Measurements from ENCODE around the gene DMD. TPM values are rescaled to one million over a fixed set of nuclear protein-coding genes. Genes with fewer than 3 reads are reported as not detected.

The DMD gene
- total RNA-seq, 1 experiment from 2014 or later = 19.3 TPM

DNA sequence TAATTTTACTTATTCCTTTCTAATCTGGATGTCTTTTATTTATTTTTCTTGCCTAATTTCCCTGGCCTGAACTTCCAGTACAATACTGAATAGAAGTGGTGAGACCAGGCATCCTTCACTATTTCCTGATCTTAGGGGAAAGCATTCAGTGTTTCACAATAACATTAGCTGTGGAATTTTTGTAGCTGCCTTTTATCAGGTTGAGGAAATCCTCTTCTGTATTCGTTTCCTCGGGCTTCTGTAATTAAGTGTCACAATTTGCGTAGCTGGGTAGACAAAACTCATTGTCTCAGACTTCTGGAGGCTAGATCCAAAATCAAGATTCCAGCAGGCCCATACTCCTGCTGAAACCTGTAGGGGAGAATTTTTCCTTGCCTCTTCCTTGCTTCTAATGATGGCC, 1541.1 kb downstream of the DMD start:
- Mint-ChIP-seq H3K9me3 (ENCODE audit: unreplicated experiment) (no peaks in the 10 kb centered on the region), H3K4me1 (ENCODE audit: insufficient read depth, unreplicated experiment) (no peaks in the 10 kb centered on the region), H3K36me3 (ENCODE audit: insufficient read depth, unreplicated experiment) (no peaks in the 10 kb centered on the region), H3K27me3 (ENCODE audit: insufficient read depth, unreplicated experiment) (peaks cover 6% of the 10 kb centered on the region), H3K27ac (ENCODE audit: low read depth, unreplicated experiment) (no peak overlapping the region), H3K4me3 (ENCODE audit: unreplicated experiment) (no peak overlapping the region)
- TF ChIP-seq, protein P1, sequence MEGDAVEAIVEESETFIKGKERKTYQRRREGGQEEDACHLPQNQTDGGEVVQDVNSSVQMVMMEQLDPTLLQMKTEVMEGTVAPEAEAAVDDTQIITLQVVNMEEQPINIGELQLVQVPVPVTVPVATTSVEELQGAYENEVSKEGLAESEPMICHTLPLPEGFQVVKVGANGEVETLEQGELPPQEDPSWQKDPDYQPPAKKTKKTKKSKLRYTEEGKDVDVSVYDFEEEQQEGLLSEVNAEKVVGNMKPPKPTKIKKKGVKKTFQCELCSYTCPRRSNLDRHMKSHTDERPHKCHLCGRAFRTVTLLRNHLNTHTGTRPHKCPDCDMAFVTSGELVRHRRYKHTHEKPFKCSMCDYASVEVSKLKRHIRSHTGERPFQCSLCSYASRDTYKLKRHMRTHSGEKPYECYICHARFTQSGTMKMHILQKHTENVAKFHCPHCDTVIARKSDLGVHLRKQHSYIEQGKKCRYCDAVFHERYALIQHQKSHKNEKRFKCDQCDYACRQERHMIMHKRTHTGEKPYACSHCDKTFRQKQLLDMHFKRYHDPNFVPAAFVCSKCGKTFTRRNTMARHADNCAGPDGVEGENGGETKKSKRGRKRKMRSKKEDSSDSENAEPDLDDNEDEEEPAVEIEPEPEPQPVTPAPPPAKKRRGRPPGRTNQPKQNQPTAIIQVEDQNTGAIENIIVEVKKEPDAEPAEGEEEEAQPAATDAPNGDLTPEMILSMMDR (IDR thresholded peaks at IDR 0.05; ENCODE audit: unreplicated experiment) = no peak
- no TSS peak for BruUV-seq (replicated peaks)
- ChIA-PET POLR2A (no interaction called here), CTCF (interaction anchor here (0.6 to 0.8 kb wide), 2 partner anchors 710 to 1089 kb away, joined by 3 read pairs; no protein-coding TSS in a partner anchor)
- intact Hi-C loops (cut with micrococcal nuclease) = no loop called here
- no peak for DNase-seq (ENCODE audit: unreplicated experiment)

DNA sequence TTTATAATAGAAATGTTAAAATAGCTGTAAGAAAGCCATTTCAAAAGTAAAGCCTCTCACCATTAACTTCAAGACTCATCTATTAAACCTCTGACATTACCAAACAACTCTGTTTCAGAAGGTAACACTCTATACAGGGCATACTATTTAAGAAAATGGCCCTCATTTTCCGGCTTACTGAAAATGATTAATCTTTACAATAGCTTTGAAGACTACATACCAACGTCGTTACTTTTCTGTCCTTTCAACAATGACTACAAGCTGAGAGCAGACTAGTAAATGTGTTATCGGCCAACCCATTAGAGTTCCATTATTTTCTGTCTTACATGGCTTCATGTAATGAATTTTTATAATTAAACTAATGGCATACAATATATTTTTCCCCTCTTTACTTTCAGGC, 1545.9 kb downstream of the DMD start:
- TF ChIP-seq, protein P1 (IDR thresholded peaks at IDR 0.05; ENCODE audit: unreplicated experiment) = no peak
- DNase-seq (ENCODE audit: unreplicated experiment) = no peak
- Mint-ChIP-seq H3K36me3 (ENCODE audit: insufficient read depth, unreplicated experiment) (no peaks in the 10 kb centered on the region), H3K27me3 (ENCODE audit: insufficient read depth, unreplicated experiment) (peaks cover 47% of the 10 kb centered on the region), H3K9me3 (ENCODE audit: unreplicated experiment) (no peaks in the 10 kb centered on the region), H3K27ac (ENCODE audit: low read depth, unreplicated experiment) (no peak overlapping the region), H3K4me1 (ENCODE audit: insufficient read depth, unreplicated experiment) (no peaks in the 10 kb centered on the region), H3K4me3 (ENCODE audit: unreplicated experiment) (no peak overlapping the region)
- BruUV-seq (replicated peaks) = no TSS peak
- intact Hi-C loops (cut with micrococcal nuclease) = no loop called here
- ChIA-PET POLR2A (no interaction called here), CTCF (interaction anchor here (0.6 to 3.4 kb wide), 5 partner anchors 177 to 629 kb away, joined by 3 to 18 read pairs (median 4); no protein-coding TSS in a partner anchor)

DNA sequence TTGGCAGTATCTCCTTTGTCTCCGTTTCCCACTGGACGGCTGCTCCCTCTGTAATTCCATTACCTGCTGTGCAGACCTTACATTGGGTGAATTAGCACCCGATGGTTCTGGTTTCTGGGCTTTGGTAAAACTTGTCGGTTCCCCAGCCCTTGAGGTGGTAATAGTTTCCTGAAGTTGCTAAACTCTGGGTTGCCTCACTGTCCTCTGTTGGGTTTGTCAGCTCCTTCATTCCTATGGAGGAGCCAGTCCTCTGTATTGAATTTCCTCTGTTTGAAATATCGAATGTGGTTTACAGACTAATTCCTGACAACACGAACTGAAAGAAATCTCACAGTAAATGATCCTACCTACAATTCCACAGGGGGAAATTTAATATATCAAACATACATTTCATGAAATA, 1548.2 kb downstream of the DMD start:
- Mint-ChIP-seq H3K4me3 (ENCODE audit: unreplicated experiment) (no peak overlapping the region), H3K27ac (ENCODE audit: low read depth, unreplicated experiment) (no peak overlapping the region), H3K4me1 (ENCODE audit: insufficient read depth, unreplicated experiment) (no peaks in the 10 kb centered on the region), H3K27me3 (ENCODE audit: insufficient read depth, unreplicated experiment) (peaks cover 43% of the 10 kb centered on the region), H3K9me3 (ENCODE audit: unreplicated experiment) (no peaks in the 10 kb centered on the region), H3K36me3 (ENCODE audit: insufficient read depth, unreplicated experiment) (no peaks in the 10 kb centered on the region)
- ChIA-PET POLR2A (no interaction called here), CTCF (no interaction called here)
- intact Hi-C loops (cut with micrococcal nuclease) = no loop called here
- no peak for DNase-seq (ENCODE audit: unreplicated experiment)
- TF ChIP-seq, protein P1 (IDR thresholded peaks at IDR 0.05; ENCODE audit: unreplicated experiment) = no peak
- no TSS peak for BruUV-seq (replicated peaks)

DNA sequence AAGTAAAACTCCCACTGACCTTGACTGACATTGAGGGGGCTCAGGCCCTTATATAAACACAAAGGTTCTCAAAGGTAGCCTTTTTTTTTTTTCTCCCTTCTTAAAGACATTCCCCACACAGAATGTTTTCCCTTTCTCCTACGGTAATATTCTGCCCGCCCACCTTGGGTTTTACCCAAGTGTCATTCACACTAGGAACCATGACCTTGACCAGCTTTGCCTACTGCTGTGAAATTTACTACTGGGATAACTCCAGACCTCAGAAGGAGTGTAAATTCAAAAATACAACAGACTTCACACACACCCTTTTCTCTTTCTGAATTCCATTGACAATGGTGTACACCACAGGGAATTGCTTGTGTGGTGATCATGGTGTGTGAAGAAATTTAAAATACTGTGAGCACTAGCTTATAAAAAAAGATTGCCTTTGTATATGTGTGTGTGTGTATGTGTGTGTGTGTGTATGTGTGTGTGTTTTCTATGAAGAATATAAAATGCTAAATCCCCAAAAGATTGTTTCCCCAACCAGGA, 1550.0 kb downstream of the DMD start:
- H3K27ac Mint-ChIP-seq (ENCODE audit: low read depth, unreplicated experiment) = no peak overlapping the region

More for the DNA sequence above, 1550.0 kb downstream of the DMD start:
- Mint-ChIP-seq H3K4me1 (ENCODE audit: insufficient read depth, unreplicated experiment) (no peaks in the 10 kb centered on the region), H3K27me3 (ENCODE audit: insufficient read depth, unreplicated experiment) (peaks cover 52% of the 10 kb centered on the region), H3K4me3 (ENCODE audit: unreplicated experiment) (no peak overlapping the region), H3K9me3 (ENCODE audit: unreplicated experiment) (no peaks in the 10 kb centered on the region), H3K36me3 (ENCODE audit: insufficient read depth, unreplicated experiment) (no peaks in the 10 kb centered on the region)
- ChIA-PET POLR2A (no interaction called here), CTCF (interaction anchor here (0.7 to 8.8 kb wide), 4 partner anchors 382 to 926 kb away, joined by 3 to 164 read pairs (median 37); no protein-coding TSS in a partner anchor)
- DNase-seq (ENCODE audit: unreplicated experiment) = no peak
- no TSS peak for BruUV-seq (replicated peaks)
- TF ChIP-seq, protein P1 (IDR thresholded peaks at IDR 0.05; ENCODE audit: unreplicated experiment) = no peak
- intact Hi-C loops (cut with micrococcal nuclease) = no loop called here

Data from MCF 10A (cell line).